Activated CD4-positive, alpha-beta T cell treated with anti-CD3 and anti-CD28 coated beads, Interleukin-2, amount 10 ng/mL, durations not matched to agents 7 days and 5 days (primary cell): ENCODE measurements around the gene ESRRG. TPM values are rescaled to one million over a fixed set of nuclear protein-coding genes. Genes with fewer than 3 reads are reported as not detected.

Experiments
- CTCF ChIA-PET: fragments of 350-600 bp; sonication (Branson Sonifier 250); formaldehyde crosslinking; loops from one replicate; lab custom pipeline; 2021; ENCODE audit warnings: antibody characterized with exemption; lab: Charles Lee
- POLR2A ChIA-PET: fragments of 350-600 bp; sonication (Branson Sonifier 250); formaldehyde crosslinking; loops from one replicate; lab custom pipeline; 2021; ENCODE audit warnings: antibody characterized with exemption; lab: Charles Lee
- DNase-seq: peaks from one replicate; pipeline ENCODE4 v3.0.0-alpha.2; 2020
- H3K27ac Mint-ChIP-seq: one replicate; pipeline ENCODE4 v1.8.0; 2021; ENCODE audit warnings: mild to moderate bottlenecking, moderate library complexity, mixed read lengths
- H3K27me3 Mint-ChIP-seq: one replicate; pipeline ENCODE4 v1.8.0; 2021; ENCODE audit warnings: mixed read lengths
- H3K36me3 Mint-ChIP-seq: one replicate; pipeline ENCODE4 v1.8.0; 2021; ENCODE audit warnings: low read depth, mixed read lengths
- H3K4me1 Mint-ChIP-seq: one replicate; pipeline ENCODE4 v1.8.0; 2021; ENCODE audit warnings: mixed read lengths
- H3K4me3 Mint-ChIP-seq: one replicate; pipeline ENCODE4 v1.8.0; 2021; ENCODE audit warnings: mild to moderate bottlenecking, moderate library complexity, mixed read lengths
- H3K9me3 Mint-ChIP-seq: one replicate; pipeline ENCODE4 v1.8.0; 2021; ENCODE audit warnings: mixed read lengths
- total RNA-seq, 2 experiments: library from RNA; stranded (reverse); gene quantifications; one replicate each; pipeline ENCODE4 v1.2.3, GENCODE V29; 2021

ESRRG gene
- total RNA-seq, 2 experiments from 2014 or later = not detected

DNA sequence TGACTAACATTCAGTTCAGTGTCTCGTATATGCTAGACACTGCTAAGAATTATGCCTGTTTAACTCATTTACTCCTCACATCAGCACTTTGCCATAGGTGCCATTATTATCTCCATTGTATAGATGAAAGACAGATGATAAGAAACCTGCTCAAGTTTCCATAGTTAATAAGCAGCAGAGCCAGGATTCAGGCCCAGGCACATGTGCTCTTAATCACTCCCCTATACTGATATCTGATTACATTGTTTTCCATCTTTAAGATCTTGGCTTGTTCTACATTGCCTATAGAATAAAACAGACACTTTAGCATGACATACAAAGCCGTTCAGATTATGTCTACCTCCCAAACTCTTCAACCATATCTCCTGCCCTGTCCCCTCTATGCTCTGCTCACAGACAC lies 269.5 kb downstream of the ESRRG start:
- ChIA-PET CTCF (no interaction called here), POLR2A (no interaction called here)
- H3K9me3 Mint-ChIP-seq = peaks cover 6% of the 10 kb centered on the region
- H3K27ac Mint-ChIP-seq = no peak overlapping the region
- DNase-seq = no peak
- no peaks in the 10 kb centered on the region for H3K4me1 Mint-ChIP-seq
- H3K36me3 Mint-ChIP-seq = no peaks in the 10 kb centered on the region
- H3K27me3 Mint-ChIP-seq = no peaks in the 10 kb centered on the region
- no peak overlapping the region for H3K4me3 Mint-ChIP-seq
